HL-60 (cell line): Measurements from ENCODE around the gene SHROOM3.

Experiments
- CTCF ChIP-seq: IDR thresholded peaks from one replicate; pipeline ENCODE4 v1.5.1; 2011; ENCODE audit warnings: low read length, control low read depth, inconsistent platforms; ENCODE audit not compliant: insufficient read depth
- GABPA ChIP-seq: IDR thresholded peaks from 2 replicates; pipeline ENCODE4 v1.6.1; 2012; ENCODE audit warnings: low read depth

GRCh38 chr4:76595435-76595834 is 160.4 kb downstream of the SHROOM3 start:
- no peak for TF ChIP-seq CTCF
- TF ChIP-seq GABPA: no peak
